HL-60/S4 treated with retinoic acid at 250 ng/mL for 4 days and 3 days (cell line): Measurements from ENCODE around the gene PSMF1.

ENCODE experiments used
- in situ Hi-C: fragments of 300-500 bp; cut with MboI; formaldehyde crosslinking; loops from 2 replicates; pipeline ENCODE4 v1.7.0; 2022; ENCODE audit warnings: low sequenced_read_pairs

The PSMF1 gene

DNA sequence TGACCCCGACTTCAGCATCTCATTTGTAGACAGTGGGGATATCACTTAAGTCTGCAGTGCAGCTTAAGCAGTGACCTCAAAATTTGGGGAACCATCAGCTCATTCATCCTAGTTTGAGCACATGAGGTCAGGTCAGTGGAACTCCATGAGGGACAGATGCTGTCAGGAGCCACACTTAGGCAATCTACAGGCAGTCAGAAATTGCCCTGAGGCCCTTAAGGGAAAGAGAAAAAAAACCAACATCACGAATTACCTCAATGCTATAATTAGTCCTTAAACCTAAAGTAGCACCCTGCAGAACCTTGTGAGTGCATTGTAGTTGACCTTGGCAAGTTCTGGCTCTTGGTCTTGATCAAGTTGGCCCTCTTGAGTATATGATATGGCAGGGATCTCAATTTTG lies 45.3 kb downstream of the PSMF1 start:
- in situ Hi-C loops = no loop called here

- in situ Hi-C loops = no loop called here
Measured at GRCh38 chr20:1164871-1165270, 46.5 kb downstream of the PSMF1 start.

- in situ Hi-C loops = no loop called here
Measured at GRCh38 chr20:1165521-1165920, 47.1 kb downstream of the PSMF1 start.

DNA sequence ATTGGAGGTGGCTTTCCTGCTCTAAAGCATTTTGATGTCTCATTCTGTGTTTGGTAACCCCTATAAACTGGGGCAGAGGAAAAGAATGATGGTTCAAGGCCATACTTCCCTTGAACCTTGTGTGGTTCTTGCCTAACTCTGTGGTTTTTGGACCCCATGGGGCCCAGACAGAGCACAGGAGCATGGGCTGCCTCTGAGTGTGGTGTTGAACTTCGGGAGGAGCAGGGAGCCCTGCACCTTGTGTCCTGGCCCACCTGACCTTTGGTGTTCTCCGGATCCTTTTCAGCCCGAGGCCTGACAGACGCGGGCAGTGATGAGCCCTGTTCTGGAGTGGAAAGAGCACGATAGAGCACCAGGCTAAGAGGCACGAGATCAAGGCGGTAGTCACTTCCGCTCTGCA lies 47.5 kb downstream of the PSMF1 start:
- in situ Hi-C loops = no loop called here

DNA sequence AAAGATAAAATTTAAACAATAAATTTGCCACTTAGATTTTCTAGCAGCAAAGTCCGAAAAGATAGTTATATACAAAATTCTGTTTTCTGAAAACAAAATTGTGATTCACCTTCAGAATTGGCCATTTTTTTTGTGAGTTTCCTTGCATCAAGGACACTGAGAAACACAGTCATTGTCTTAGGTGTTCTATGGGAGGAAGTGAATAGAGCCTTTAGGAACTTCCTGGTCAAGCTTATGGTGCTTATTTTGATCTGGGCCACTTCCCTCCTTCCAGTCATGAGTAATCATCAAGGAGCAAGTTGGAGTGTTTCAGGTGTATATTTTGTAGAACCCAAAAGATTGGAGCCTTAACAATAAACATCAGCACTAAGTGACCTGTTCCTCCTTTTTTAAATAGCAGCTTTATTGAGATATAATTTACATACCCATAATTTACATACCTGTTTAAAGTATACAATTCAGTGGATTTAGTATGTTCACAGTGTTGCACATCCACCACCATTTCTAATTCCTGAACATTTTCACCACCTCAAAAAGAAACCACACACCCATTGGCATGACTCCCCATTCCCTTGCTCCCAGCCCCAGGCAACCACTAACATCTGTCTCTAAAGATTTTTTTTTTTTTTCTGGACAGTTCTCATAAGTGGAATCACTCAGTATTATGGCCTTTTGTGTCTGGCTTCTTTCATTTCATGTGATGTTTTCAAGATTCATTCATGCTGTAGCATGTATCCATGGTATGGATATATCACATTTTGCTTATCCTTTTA lies 48.7 kb downstream of the PSMF1 start:
- in situ Hi-C loops = no loop called here

DNA sequence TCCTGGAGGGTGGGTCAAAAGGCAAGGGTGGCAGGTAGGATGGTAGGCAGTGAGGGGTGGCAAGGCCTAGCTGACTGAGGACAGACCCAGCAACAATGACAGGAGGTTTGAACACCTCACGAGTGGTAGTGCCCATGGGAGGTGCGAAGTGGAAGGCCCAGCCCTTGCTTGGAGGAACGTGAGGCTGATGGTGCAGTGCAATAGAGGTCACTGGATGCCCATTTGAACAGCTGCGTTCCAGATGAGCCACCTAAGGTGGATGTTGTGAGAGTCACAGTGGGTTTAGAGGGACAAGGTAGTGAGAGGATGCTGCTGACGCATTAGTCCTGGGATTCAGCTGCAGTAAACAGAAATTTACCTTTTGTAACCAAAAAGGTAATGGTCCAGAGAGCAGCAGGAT lies 50.8 kb downstream of the PSMF1 start:
- in situ Hi-C loops = no loop called here

GRCh38 chr20:1171461-1172093 lies 53.2 kb downstream of the PSMF1 start:
- in situ Hi-C loops = no loop called here

DNA sequence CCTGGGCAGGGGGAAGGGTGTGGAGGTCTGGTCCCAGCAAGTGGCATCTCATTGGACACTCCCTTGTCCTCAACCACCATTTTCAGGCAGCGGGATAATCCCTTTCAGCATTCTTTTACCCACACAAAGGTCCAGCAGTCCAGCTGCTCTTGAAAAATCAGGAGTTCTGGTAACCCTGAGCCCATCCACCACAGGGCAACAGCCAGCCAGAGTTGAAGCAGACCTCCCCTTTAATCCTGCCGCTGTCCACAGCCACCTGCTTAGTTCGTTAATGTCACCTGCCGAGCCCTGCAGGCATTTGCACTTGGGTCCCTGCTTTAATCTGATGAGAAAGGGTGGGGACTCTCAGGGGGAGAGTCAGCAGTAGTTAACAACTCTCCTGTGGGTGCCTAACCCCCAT lies 55.3 kb downstream of the PSMF1 start:
- in situ Hi-C loops = no loop called here

DNA sequence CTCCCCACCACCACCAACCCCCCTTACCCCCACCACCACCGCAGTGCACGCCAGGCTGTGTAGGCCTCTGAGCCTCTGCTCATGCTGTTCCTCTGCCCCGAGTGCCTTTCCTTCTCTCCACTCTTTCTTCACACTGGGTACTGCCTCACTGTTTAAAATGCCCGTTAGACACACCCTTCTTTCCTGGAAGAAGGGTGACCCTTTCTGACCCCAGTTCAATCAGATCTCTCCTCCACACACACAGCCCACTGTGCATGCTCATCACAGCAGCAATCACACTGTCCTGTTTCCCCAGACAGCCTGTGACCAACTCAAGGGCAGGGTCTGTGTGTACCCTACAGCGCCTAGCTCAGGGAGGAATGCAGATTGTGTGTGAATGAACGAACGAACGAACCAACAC lies 56.4 kb downstream of the PSMF1 start:
- in situ Hi-C loops = loop anchor here (25.0 kb wide), 1 partner anchor 362 kb away; no protein-coding TSS in a partner anchor

GRCh38 chr20:1177680-1178079 lies 59.3 kb downstream of the PSMF1 start:
- in situ Hi-C loops = loop anchor here (25.0 kb wide), 1 partner anchor 365 kb away; no protein-coding TSS in a partner anchor

DNA sequence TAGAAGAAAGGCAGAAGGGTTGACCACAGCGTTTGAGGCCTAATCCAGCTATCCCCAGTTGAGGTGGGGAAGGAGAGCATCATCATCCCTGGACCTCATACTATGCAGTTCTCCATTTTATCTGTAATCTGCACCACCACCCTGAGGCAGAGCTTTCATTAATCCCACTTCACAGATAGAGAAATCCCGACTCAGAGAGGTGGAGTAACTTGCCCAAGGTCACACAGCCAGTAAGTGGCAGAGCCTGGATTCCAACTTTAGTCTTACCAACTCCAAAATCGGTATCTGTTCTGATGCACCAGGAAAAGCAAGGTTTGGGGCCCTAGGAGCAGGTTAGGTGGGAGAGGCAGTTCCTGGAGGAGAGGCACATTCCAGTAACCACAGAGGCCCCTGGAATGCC lies 59.7 kb downstream of the PSMF1 start:
- in situ Hi-C loops = loop anchor here (25.0 kb wide), 1 partner anchor 366 kb away; no protein-coding TSS in a partner anchor

DNA sequence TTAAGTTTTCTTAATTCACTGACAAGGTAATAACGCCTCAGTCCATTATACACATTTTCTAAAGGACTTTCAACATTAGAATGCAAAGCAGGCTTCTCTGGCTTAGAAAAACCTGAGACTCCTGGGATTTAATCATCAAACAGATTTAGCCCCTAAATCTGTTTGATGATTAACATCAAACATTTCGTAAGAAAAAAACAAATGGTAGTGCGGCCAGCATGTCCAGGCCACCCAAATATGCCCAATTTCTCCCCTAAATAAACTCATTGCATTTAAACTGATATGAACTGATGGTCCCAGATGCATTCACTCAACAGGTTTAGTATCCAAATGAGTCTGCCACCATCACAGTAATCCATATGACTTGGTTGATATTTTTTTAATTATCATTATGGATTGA lies 60.2 kb downstream of the PSMF1 start:
- in situ Hi-C loops = loop anchor here (25.0 kb wide), 1 partner anchor 366 kb away; no protein-coding TSS in a partner anchor

DNA sequence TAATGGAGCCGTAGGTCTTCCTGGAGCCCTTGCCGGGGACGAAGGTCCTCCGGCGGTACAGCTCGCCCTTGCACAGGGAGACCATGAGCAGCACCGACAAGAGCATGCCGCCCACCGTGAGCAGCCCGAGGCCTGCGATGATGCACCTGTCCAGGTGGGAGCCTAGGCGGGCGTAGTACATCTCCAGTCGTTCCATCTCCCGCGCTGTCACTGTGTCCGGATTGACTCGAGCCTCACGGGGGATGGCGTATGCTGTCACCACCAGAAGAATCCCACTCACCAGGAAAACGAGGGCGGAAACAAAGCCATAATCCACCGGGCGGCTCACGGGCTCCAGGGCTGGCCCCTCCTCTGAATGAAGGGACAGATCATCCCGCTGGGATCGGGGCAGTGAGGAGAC lies 62.5 kb downstream of the PSMF1 start:
- in situ Hi-C loops = loop anchor here (25.0 kb wide), 1 partner anchor 369 kb away; no protein-coding TSS in a partner anchor

GRCh38 chr20:1182106-1182505 lies 63.7 kb downstream of the PSMF1 start:
- in situ Hi-C loops = loop anchor here (25.0 kb wide), 1 partner anchor 370 kb away; no protein-coding TSS in a partner anchor

DNA sequence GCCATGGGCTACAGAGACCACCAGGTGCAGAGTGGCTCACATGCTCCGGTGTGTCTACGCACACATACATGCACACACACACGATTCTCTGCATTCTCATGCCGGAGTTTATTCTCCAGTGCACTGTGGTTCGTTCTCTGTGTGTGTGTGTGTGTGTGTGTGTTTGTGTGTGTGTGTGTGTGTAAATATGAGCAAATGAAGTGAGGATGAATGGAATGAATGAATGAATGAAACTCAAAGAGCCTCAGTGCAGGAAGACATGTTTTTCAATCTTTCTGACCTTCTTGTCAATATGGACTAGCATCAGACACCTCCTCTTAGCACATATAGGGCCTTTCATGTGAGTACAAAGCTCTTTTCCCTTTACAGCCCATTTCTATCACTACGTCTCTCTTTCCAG lies 64.8 kb downstream of the PSMF1 start:
- in situ Hi-C loops = loop anchor here (25.0 kb wide), 1 partner anchor 371 kb away; no protein-coding TSS in a partner anchor

DNA sequence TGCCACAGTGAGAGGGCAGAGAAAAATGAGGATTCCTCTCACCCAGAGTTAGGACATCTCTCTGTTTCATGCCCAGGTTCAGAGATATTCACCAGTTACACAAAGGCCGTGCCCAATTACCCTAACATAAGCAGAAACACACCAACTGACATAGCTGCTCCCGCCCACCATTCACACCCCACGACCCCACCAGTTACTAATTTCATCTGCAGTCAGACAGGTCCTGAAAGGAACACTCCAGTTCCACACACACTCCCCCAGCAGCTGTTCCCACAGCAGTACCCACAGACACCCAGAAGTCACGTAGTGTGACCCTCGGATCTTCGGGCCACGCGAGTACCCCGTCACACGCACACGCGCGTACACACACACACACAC lies 65.8 kb downstream of the PSMF1 start:
- in situ Hi-C loops = loop anchor here (25.0 kb wide), 1 partner anchor 372 kb away; no protein-coding TSS in a partner anchor

GRCh38 chr20:1184638-1185315 lies 66.4 kb downstream of the PSMF1 start, which contains the start of gene TMEM74B:
TSS of gene TMEM74B (minus strand) at chr20:1184981. CDS start at chr20:1183801, 1,180 bp downstream.
- in situ Hi-C loops = loop anchor here (25.0 kb wide), 1 partner anchor 372 kb away; no protein-coding TSS in a partner anchor

DNA sequence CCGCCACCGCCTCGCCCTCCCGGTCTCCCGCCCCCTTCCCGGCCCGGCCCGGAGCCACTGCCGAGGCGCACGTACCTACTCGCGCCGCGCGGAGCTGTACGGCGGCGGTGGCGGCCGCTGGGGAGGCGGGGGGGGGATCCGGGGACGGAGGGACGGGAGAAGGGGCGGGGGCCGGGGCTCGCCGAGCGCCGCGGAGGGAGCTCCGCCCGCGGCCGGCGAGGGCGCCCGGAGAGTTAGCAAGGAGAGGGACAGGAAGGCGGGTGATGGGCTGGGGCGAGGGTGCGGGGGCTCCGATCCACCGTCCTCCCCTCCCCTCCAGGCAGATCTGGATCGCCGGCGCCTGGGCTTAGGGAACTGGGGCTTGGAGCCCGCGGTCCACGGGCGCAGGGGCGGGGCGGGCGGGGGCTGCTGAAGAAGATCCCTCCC lies 66.9 kb downstream of the PSMF1 start:
- in situ Hi-C loops = loop anchor here (25.0 kb wide), 1 partner anchor 373 kb away; no protein-coding TSS in a partner anchor

- in situ Hi-C loops = loop anchor here (25.0 kb wide), 1 partner anchor 374 kb away; no protein-coding TSS in a partner anchor
Measured at GRCh38 chr20:1185790-1186334, 67.5 kb downstream of the PSMF1 start.

GRCh38 chr20:1186367-1186991 lies 68.1 kb downstream of the PSMF1 start:
- in situ Hi-C loops = loop anchor here (25.0 kb wide), 1 partner anchor 374 kb away; no protein-coding TSS in a partner anchor
